H1 (cell line): ENCODE measurements around the gene FGF3.

Experiments
- CBX8 ChIP-seq: fragments of 300-800, 300-1000 bp; sonication (generic); IDR thresholded peaks from 2 replicates; pipeline ENCODE4 v1.7.1; 2016; ENCODE audit warnings: low read depth, low read length, borderline replicate concordance
- EZH2 ChIP-seq: fragments of 200-600 bp; sonication (generic); IDR thresholded peaks from 2 replicates; pipeline ENCODE4 v1.7.1; 2012; ENCODE audit warnings: low read depth, mild to moderate bottlenecking, moderate library complexity, low read length, inconsistent platforms; ENCODE audit not compliant: severe bottlenecking
- RFX5 ChIP-seq: IDR thresholded peaks from 2 replicates; pipeline ENCODE4 v1.6.1; 2011; ENCODE audit warnings: low read depth, low read length, improper control_type of control experiment, borderline replicate concordance
- TF ChIP-seq, protein P1 (sequence below), 3 experiments: IDR thresholded peaks; 1 replicate in 2 of 3; 2 replicates in 1 of 3; pipeline versions ENCODE4 v1.5.1 to v1.6.1; 2011; ENCODE audit warnings: low read length in 3 of 3, mild to moderate bottlenecking in 3 of 3, inconsistent platforms in 2 of 3, low read depth in 1 of 3, moderate library complexity in 1 of 3; ENCODE audit not compliant: insufficient read depth in 1 of 3; ENCODE audit errors: control extremely low read depth in 1 of 3
- TF ChIP-seq, protein P2 (sequence below): IDR thresholded peaks from 2 replicates; pipeline ENCODE4 v1.6.1; 2011; ENCODE audit warnings: low read length, improper control_type of control experiment
- TF ChIP-seq, protein P3 (sequence below): IDR thresholded peaks from 2 replicates; pipeline ENCODE4 v1.6.1; 2012; ENCODE audit warnings: inconsistent platforms

DNA sequence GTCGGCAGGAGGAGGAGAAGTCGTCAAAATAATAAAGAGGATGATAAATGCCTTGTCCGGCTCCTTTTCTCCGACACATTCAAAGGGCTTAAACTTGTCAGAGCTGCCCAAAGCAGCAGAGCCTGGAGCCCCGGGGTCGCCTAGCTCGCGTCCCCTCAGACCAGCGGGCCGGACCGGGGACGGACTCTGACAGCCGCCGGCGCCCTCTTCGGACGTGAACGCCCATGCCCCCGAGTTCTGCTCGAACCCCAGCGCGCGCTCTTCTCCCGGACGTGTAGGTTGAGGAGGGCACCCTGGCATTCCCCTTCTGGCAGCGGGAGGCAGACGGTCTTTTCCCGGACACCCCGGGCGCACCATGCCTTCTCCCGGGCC lies 999 bp downstream of the FGF3 start:
- TF ChIP-seq EZH2 (peak; percentile 67), CBX8 (no peak), RFX5 (no peak)
- TF ChIP-seq, protein P1, sequence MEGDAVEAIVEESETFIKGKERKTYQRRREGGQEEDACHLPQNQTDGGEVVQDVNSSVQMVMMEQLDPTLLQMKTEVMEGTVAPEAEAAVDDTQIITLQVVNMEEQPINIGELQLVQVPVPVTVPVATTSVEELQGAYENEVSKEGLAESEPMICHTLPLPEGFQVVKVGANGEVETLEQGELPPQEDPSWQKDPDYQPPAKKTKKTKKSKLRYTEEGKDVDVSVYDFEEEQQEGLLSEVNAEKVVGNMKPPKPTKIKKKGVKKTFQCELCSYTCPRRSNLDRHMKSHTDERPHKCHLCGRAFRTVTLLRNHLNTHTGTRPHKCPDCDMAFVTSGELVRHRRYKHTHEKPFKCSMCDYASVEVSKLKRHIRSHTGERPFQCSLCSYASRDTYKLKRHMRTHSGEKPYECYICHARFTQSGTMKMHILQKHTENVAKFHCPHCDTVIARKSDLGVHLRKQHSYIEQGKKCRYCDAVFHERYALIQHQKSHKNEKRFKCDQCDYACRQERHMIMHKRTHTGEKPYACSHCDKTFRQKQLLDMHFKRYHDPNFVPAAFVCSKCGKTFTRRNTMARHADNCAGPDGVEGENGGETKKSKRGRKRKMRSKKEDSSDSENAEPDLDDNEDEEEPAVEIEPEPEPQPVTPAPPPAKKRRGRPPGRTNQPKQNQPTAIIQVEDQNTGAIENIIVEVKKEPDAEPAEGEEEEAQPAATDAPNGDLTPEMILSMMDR (IDR thresholded peaks at IDR 0.05; ENCODE audit: control extremely low read depth in 1 of 3, insufficient read depth in 1 of 3, low read depth in 1 of 3, low read length in 3 of 3): no peak
- TF ChIP-seq, protein P2, sequence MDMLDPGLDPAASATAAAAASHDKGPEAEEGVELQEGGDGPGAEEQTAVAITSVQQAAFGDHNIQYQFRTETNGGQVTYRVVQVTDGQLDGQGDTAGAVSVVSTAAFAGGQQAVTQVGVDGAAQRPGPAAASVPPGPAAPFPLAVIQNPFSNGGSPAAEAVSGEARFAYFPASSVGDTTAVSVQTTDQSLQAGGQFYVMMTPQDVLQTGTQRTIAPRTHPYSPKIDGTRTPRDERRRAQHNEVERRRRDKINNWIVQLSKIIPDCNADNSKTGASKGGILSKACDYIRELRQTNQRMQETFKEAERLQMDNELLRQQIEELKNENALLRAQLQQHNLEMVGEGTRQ: no peak
- TF ChIP-seq, protein P3, sequence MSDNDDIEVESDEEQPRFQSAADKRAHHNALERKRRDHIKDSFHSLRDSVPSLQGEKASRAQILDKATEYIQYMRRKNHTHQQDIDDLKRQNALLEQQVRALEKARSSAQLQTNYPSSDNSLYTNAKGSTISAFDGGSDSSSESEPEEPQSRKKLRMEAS: no peak
